Measurements from ENCODE around the gene KLRC1.

DNA sequence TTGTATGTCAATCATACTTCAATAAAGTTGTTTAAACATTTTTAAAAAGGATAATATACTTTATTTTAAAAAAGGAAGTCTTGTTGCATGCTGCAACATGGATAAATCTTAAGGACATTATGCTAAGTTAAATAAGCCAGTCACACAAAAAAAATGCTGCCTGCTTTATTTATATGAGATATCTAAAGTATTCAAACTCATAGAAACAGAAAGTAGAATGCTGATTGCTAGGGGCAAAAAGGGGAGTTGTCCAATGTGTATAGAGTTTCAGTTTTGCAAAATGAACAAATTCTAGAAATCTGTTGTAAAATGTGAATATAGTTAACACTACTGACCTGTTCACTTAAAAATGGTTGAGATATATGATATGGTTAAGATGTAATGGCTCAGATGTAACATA is 52.3 kb downstream of the KLRC1 start:
- TF ChIP-seq RBBP5 (IDR thresholded peaks at IDR 0.05; ENCODE audit: borderline replicate concordance, low read depth, low read length): no peak
- TF ChIP-seq, protein P1, sequence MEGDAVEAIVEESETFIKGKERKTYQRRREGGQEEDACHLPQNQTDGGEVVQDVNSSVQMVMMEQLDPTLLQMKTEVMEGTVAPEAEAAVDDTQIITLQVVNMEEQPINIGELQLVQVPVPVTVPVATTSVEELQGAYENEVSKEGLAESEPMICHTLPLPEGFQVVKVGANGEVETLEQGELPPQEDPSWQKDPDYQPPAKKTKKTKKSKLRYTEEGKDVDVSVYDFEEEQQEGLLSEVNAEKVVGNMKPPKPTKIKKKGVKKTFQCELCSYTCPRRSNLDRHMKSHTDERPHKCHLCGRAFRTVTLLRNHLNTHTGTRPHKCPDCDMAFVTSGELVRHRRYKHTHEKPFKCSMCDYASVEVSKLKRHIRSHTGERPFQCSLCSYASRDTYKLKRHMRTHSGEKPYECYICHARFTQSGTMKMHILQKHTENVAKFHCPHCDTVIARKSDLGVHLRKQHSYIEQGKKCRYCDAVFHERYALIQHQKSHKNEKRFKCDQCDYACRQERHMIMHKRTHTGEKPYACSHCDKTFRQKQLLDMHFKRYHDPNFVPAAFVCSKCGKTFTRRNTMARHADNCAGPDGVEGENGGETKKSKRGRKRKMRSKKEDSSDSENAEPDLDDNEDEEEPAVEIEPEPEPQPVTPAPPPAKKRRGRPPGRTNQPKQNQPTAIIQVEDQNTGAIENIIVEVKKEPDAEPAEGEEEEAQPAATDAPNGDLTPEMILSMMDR (IDR thresholded peaks at IDR 0.05; ENCODE audit: control extremely low read depth in 1 of 3, insufficient read depth in 1 of 3, low read depth in 1 of 3, low read length in 3 of 3): no peak
- no peak for TF ChIP-seq BCL11A (IDR thresholded peaks at IDR 0.05; ENCODE audit: low read depth in 2 of 2, low read length in 2 of 2)
- TF ChIP-seq RAD21 (IDR thresholded peaks at IDR 0.05 in 1 of 2, conservative IDR thresholded peaks at IDR 0.05 in 1 of 2; ENCODE audit: low read depth in 2 of 2, low read length in 2 of 2): no peak
- no peak for TF ChIP-seq CBX8 (IDR thresholded peaks at IDR 0.05; ENCODE audit: borderline replicate concordance, low read depth, low read length)
- no peak for TF ChIP-seq TAF7 (optimal IDR thresholded peaks at IDR 0.05; ENCODE audit: borderline replicate concordance, low read depth, low read length)
- no peak for TF ChIP-seq RFX5 (IDR thresholded peaks at IDR 0.05; ENCODE audit: borderline replicate concordance, low read depth, low read length)
- no peak for TF ChIP-seq JUND (IDR thresholded peaks at IDR 0.05; ENCODE audit: low read length)
- no peak for TF ChIP-seq EZH2 (IDR thresholded peaks at IDR 0.05; ENCODE audit: low read depth, low read length, severe bottlenecking)
